Transverse colon (tissue), 4 donors: Measurements from ENCODE around the gene GNAQ.

Experiments
- POLR2AphosphoS5 ChIP-seq, 3 donors: sonication (generic); formaldehyde crosslinking; IDR thresholded peaks; one replicate each; pipeline ENCODE4 v1.6.1; 2016; ENCODE audit warnings: antibody characterized with exemption in 3 of 3
- TF ChIP-seq, protein P1 (sequence below), 5 experiments: fragments of 200-600 bp in 3 of 5; fragments of 450-650 bp in 2 of 5; sonication (generic) in 3 of 5; IDR thresholded peaks; 1 replicate in 2 of 5; 2 replicates in 3 of 5; pipeline ENCODE4 v1.5.1; 2016 to 2017; ENCODE audit warnings: antibody characterized with exemption in 5 of 5, inconsistent platforms in 3 of 5, mild to moderate bottlenecking in 2 of 5, moderate library complexity in 1 of 5

DNA sequence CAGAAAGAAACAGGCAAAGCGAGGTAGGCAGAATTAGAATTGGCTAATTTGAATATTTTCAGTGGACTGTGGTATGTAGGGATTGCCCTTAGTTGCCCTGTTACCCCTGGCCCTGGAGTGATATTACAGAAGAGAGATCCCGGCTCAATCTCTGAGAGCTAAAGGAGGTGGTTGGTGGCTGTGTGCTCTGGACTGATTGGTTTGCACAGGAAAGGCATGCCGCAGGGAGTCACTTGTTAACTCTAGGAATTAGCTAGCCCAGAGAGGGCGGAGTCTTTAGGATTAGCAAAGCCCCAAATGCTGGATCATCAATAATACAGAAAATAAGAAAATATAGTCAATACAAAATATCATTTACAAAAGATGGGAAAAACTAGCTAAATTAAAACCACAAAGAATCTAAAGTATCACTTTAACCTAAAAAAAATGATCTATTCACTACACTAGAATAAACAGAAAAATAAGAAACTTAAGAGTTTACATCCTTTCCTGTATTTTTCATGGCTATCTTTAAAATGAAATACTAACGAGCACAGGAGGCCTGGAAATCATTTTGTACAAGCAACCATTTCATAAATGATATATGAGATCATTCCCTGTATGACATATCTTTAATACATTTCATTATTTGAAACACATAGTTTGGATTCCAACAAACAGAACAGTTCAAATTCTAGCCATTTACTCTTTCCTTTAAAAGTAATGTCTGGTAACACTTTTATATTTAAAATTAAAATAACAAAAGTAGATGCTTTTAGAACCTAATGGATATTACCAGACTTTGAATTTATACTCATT, 71.1 kb downstream of the GNAQ start:
- TF ChIP-seq, protein P1, sequence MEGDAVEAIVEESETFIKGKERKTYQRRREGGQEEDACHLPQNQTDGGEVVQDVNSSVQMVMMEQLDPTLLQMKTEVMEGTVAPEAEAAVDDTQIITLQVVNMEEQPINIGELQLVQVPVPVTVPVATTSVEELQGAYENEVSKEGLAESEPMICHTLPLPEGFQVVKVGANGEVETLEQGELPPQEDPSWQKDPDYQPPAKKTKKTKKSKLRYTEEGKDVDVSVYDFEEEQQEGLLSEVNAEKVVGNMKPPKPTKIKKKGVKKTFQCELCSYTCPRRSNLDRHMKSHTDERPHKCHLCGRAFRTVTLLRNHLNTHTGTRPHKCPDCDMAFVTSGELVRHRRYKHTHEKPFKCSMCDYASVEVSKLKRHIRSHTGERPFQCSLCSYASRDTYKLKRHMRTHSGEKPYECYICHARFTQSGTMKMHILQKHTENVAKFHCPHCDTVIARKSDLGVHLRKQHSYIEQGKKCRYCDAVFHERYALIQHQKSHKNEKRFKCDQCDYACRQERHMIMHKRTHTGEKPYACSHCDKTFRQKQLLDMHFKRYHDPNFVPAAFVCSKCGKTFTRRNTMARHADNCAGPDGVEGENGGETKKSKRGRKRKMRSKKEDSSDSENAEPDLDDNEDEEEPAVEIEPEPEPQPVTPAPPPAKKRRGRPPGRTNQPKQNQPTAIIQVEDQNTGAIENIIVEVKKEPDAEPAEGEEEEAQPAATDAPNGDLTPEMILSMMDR (IDR thresholded peaks at IDR 0.05): no peak
- TF ChIP-seq POLR2AphosphoS5 (IDR thresholded peaks at IDR 0.05): no peak
